ENCODE results near the gene PLEKHA7. TPM values are rescaled to one million over a fixed set of nuclear protein-coding genes. Genes with fewer than 3 reads are reported as not detected.

Gene PLEKHA7
- total and polyA plus RNA-seq, 2 of the 13 experiments (the other 11 are each of a cell fraction or from before 2014, with no cell fraction given) = 17.5 to 18.7 TPM

GRCh38 chr11:16945671-16946469 lies 68.3 kb downstream of the PLEKHA7 start (continued):
- TF ChIP-seq TAF15 (IDR thresholded peaks at IDR 0.05; ENCODE audit: low read depth, low read length, poor library complexity, severe bottlenecking) (no peak), STAG1 (CRISPR knock-in tag; IDR thresholded peaks at IDR 0.05) (peak; percentile 99), ZNF383 (CRISPR knock-in tag; IDR thresholded peaks at IDR 0.05; ENCODE audit: borderline replicate concordance) (0 out of 2 replicates have a peak, but pooled peaks have one; percentile 48), DBP (CRISPR knock-in tag; IDR thresholded peaks at IDR 0.05; ENCODE audit: not compliant biosample characterization) (no peak), IRF2 (CRISPR knock-in tag; IDR thresholded peaks at IDR 0.05) (peak; percentile 67), MAZ (IDR thresholded peaks at IDR 0.05; ENCODE audit: borderline replicate concordance, low read depth, low read length) (no peak), MAZ (CRISPR knock-in tag; IDR thresholded peaks at IDR 0.05; ENCODE audit: low read depth) (0 out of 2 replicates have a peak, but pooled peaks have one; percentile 52), MED1 (CRISPR knock-in tag; IDR thresholded peaks at IDR 0.05) (peak; percentile 21; the same call in 1 of the 2 replicates), ZNF614 (CRISPR knock-in tag; IDR thresholded peaks at IDR 0.05; ENCODE audit: borderline replicate concordance) (0 out of 2 replicates have a peak, but pooled peaks have one; percentile 42), ZNF605 (CRISPR knock-in tag; IDR thresholded peaks at IDR 0.05) (0 out of 2 replicates have a peak, but pooled peaks have one; percentile 42), SAP130 (CRISPR knock-in tag; IDR thresholded peaks at IDR 0.05; ENCODE audit: low read depth) (peak; percentile 24; the same call in 1 of the 2 replicates), ZNF230 (CRISPR knock-in tag; IDR thresholded peaks at IDR 0.05) (0 out of 2 replicates have a peak, but pooled peaks have one; percentile 39), ZNF496 (CRISPR knock-in tag; IDR thresholded peaks at IDR 0.05; ENCODE audit: insufficient replicate concordance) (no peak), ELF3 (CRISPR knock-in tag; IDR thresholded peaks at IDR 0.05) (peak; percentile 65), ZBTB34 (CRISPR knock-in tag; IDR thresholded peaks at IDR 0.05) (no peak), CBX5 (CRISPR knock-in tag; IDR thresholded peaks at IDR 0.05; ENCODE audit: borderline replicate concordance) (peak; percentile 50; the same call in 1 of the 2 replicates), PAX8 (CRISPR knock-in tag; IDR thresholded peaks at IDR 0.05; ENCODE audit: borderline replicate concordance) (0 out of 2 replicates have a peak, but pooled peaks have one; percentile 42), ZBTB25 (CRISPR knock-in tag; IDR thresholded peaks at IDR 0.05) (0 out of 2 replicates have a peak, but pooled peaks have one; percentile 49), ZBTB38 (CRISPR knock-in tag; IDR thresholded peaks at IDR 0.05) (0 out of 2 replicates have a peak, but pooled peaks have one; percentile 46), SPEN (CRISPR knock-in tag; IDR thresholded peaks at IDR 0.05; ENCODE audit: low read depth) (peak; percentile 28; the same call in 1 of the 2 replicates), MXD4 (CRISPR knock-in tag; IDR thresholded peaks at IDR 0.05) (0 out of 2 replicates have a peak, but pooled peaks have one; percentile 27), CTCF (CRISPR knock-in tag; IDR thresholded peaks at IDR 0.05) (peak; percentile 94), MEF2D (CRISPR knock-in tag; IDR thresholded peaks at IDR 0.05) (no peak), TBX3 (IDR thresholded peaks at IDR 0.05; ENCODE audit: borderline replicate concordance) (no peak)
